DMS53 treated with DMSO at 0.1 percent for 48 hours (cell line): ENCODE results near the gene PSMD6.

ENCODE experiments used
- DNase-seq: peaks from one replicate; lab custom pipeline; 2025; ENCODE audit not compliant: unreplicated experiment; lab: John Stamatoyannopoulos, UW

PSMD6 gene

DNA sequence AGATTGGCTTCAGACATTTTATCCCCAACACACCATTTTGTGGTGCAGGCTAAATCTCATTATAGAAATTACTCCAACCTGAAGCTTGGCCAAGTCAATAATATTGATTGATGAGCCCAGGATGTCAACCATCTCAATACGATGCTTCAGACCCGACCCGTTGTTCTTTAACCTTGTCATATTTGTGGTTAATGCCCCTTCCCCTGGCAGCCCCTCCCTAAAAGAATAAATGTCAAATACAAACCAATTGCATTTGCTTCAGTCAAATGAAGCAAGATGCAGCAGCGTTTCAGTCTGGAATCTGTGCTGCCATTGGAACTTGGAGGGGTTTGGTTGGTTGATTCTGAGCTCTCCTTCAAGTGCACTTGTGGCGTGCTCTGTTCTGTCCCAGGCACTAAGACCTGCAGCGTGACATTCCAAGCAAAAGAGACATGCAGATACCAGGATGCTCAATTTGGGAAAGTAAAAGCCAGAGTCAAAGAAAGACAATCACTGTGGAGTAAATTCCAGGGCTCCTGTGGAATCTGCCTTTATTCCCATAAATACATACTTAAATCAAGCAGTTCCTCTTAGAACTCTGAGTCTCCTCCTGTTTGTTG, 23.8 kb upstream of the PSMD6 start:
- DNase-seq: no peak

DNA sequence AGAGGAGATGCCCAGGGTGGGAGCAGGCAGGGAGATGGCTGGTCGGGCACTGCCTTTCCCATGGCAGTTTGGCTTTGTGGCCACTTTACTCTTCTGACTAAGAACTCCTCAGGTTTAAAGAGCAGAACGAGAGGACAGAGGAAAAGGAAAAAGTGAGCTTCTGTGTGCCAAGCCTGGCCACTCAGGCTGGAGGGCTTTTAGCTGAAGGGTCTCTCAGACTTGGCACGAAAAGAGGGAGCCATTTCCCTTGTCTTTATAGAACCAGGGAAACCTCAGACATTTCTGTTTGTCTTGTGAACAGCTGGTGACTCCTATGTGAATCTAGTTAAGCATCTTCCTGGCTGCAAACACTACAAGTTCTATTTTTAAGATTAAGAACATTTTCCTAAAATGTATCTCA, 23.3 kb upstream of the PSMD6 start:
- DNase-seq: no peak

DNA sequence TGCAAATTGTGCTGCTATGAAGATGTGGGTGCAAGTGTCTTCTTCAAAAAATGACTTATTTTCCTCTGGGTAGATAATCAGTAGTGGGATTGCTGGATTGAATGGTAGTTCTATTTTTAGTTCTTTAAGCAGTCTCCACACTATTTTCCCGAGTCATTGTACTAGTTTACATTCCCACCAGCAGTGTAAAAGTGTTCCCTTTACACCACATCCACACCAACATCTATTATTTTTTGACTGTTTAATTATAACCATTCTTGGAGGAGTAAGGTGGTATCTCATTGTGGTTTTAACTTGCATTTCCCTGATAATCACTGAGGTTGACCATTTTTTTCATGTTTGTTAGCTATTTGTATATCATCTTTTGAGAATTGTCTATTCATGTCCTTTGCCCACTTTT, 19.7 kb upstream of the PSMD6 start:
- DNase-seq: no peak

GRCh38 chr3:64039981-64040733, 16.9 kb upstream of the PSMD6 start:
- no peak for DNase-seq

GRCh38 chr3:64039332-64039731, 16.0 kb upstream of the PSMD6 start:
- no peak for DNase-seq

DNA sequence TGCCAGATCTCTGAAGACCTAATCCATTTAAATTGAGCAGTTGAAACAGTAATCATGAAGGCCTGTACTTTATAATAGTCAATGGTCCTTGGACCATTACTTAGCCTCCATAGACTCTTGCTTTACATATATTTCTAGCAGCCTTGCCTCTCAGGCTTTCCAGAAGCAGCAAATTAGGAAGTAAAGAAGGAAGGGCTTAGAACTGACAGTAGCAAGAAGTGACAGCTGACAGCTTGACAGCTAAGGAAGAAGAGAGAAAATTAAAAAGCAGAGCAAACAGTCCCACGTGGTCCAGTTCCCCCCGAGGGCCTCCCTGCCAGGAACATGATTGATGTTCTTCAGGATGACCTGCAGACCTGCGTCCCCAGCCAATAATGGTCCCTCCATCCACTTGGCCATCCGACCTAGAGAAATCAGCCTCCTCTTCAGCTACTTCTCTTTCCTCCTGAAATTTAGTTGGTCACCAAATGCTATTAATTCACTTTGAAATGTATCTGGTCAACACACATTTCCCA, 15.0 kb upstream of the PSMD6 start:
- no peak for DNase-seq

- no peak for DNase-seq
Measured at GRCh38 chr3:64037084-64037483, 13.8 kb upstream of the PSMD6 start.

GRCh38 chr3:64033069-64033468, 9.8 kb upstream of the PSMD6 start:
- DNase-seq: no peak

- no peak for DNase-seq
Measured at GRCh38 chr3:64031540-64032508, 8.5 kb upstream of the PSMD6 start.

DNA sequence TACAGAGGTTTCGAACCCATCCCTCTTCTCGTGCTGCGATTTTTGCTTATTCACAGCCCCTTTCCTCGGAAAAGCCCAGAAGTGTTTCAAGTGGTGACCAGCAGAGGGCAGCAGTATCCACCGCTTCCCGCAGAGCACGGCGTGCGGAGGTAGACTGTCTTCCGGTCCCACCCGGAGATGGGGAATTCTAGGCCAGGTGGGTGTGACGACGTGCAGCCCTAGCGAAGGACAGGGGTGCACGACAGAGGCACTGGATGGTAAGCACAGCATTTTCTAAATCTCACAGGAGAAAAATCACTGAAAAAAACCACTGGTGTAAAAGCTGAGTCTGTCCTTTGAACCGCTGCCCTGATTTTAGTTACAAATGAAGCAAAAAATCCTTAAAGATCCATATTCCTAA, 7.4 kb upstream of the PSMD6 start:
- DNase-seq: no peak

- no peak for DNase-seq
Measured at GRCh38 chr3:64029287-64029686, 6.0 kb upstream of the PSMD6 start.

- no peak for DNase-seq
Measured at GRCh38 chr3:64028754-64029153, 5.5 kb upstream of the PSMD6 start.

DNA sequence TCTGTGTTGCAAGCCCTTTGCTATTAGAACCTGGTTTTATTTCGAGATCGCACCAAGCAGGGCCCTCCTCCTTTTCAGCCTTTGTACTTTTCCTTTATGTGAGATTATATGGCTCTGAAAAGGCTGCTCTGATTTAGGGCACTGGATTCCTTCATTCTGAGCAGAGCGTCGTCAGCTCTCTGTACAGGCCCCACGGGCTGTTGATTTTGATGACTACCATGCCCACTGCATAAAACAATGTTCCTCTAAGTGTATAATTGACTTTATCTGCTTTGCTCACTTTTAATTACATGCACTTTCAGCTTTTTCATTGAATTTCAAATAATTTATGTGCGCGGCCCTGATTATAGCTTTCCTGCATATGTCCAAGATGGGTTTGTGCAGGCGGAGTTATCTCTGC, 4.4 kb upstream of the PSMD6 start:
- DNase-seq: no peak

- no peak for DNase-seq
Measured at GRCh38 chr3:64026346-64026745, 3.1 kb upstream of the PSMD6 start.

GRCh38 chr3:64023861-64024223, 548 bp upstream of the PSMD6 start:
- DNase-seq: no peak

DNA sequence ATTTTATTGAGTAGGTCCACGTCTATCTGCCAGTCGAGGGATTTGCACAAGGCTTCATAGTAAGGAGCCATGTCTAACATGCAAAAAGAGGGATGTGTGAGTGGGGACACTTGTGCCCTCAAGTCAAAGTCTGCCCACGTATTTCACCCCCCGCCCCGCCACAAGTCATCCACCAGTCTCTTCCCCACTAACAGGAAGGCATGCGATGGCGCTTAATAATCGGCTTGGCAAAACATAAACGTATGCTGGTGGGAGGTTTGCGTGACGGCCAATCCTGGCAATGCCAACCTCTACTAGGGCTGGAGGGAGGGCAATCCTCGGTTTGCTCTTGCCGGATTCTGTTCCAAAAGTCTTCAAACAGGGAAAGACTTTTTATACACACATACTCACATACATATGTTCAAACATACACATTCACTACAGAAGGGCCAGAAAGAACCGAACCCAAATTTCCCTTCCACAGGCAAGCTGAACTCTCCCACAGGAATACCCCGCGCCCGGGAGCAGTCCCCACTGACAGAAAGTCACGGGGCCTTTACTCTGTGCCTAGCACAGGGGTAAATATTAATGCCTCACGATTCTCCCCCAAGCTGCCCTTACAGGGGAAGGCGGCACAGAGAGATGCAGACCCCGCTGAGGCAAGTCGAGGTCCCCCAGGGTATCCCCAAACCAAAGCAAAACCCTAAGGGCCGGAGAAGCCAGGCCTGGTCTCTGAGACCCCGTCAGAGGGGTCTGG, 675 bp downstream of the PSMD6 start:
- no peak for DNase-seq

GRCh38 chr3:64021922-64022321, 1.4 kb downstream of the PSMD6 start:
- no peak for DNase-seq

DNA sequence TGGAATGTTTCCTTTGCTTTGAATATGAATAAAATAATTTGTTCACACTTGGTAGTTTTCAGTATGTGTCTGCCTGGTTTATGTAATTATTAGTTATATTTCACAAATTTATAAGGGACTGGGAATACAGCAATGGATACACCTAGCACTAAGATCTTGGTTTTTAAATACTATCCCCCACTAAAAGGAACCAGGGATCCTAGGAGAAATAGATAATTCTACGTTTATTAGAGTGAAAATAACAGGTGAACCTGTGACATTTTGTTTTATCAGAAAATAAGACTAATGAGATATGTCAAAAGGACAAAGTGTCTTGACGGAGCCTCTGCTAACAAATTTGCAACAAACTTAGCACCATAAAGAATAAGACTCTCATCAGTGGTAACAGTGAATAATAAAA, 3.4 kb downstream of the PSMD6 start:
- DNase-seq: no peak

DNA sequence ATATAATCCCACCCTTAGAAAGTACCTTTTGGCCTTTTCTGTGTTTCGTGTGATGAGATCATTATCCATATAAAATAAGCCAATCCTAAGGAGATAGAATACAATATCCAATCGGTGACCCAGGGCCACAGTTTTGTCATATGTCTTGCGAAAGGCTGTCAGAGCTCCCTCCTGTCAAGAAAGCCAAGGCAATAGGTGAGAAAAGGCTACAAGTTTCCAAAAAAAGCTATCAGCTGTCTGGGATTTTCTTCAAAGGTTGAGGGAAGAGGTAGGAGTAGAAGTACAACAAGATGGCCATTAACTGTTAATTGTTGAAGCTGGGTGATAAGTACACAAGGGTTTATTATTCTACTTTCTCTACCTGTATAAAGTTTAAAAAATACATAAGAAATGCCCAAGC, 4.0 kb downstream of the PSMD6 start:
- DNase-seq: no peak

- no peak for DNase-seq
Measured at GRCh38 chr3:64016941-64017620, 6.2 kb downstream of the PSMD6 start.
